Measurements from ENCODE around the gene ZNF132.

DNA sequence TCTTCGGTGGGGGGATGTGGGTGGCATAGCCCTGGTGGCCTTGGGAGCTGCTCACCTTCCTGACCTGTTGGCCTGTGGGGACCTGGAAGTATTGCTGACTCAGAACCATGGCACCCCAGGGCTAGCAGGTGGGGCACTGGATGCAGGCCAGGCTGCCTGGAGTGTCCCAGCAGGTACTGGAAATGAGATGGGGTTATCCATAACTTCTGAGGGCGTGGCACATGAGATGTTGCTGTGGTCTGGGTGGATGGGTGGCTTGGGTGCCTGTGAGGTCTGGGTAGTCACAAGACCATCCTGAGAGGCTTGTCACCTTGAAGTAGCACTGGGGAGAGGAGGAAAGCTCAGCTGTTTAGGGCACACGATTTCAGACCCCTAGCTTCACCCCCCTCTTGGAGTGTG lies 45.1 kb downstream of the ZNF132 start:
- TF ChIP-seq, protein P1, sequence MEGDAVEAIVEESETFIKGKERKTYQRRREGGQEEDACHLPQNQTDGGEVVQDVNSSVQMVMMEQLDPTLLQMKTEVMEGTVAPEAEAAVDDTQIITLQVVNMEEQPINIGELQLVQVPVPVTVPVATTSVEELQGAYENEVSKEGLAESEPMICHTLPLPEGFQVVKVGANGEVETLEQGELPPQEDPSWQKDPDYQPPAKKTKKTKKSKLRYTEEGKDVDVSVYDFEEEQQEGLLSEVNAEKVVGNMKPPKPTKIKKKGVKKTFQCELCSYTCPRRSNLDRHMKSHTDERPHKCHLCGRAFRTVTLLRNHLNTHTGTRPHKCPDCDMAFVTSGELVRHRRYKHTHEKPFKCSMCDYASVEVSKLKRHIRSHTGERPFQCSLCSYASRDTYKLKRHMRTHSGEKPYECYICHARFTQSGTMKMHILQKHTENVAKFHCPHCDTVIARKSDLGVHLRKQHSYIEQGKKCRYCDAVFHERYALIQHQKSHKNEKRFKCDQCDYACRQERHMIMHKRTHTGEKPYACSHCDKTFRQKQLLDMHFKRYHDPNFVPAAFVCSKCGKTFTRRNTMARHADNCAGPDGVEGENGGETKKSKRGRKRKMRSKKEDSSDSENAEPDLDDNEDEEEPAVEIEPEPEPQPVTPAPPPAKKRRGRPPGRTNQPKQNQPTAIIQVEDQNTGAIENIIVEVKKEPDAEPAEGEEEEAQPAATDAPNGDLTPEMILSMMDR (IDR thresholded peaks at IDR 0.05), result no peak
- TF ChIP-seq POLR2A (IDR thresholded peaks at IDR 0.05), result no peak

All from testis (tissue), 2 donors.